ENCODE results near the gene ERGIC2. TPM values are rescaled to one million over a fixed set of nuclear protein-coding genes. Genes with fewer than 3 reads are reported as not detected.

The ERGIC2 gene
- total and polyA plus RNA-seq, 2 donors (not counting 1 experiment from before 2014, with no cell fraction given), result 67.9 to 82.5 TPM

DNA sequence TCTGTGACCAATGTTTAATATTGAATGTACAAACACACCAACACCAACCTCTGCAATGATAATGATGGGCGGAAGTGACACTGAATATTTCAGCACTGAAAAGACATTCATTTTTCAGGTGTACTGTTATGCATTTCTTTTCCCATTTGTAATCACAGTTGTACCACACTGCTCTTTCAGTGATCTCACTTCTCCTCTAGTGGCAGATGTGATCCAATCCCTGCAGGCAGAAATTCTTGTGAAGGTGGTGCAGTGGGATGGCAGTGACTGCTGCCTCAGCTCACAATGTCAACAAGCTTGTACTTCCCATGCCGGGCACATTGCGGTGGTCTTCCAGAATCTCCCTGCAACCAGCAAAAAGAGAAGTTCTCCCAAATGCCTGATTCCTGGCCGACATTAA lies 23.0 kb upstream of the ERGIC2 start:
- H3K27me3 ChIP-seq (ENCODE audit: control insufficient read depth, insufficient read depth, low read length), result no peaks in the 10 kb centered on the region
- no peak for TF ChIP-seq EZH2 (IDR thresholded peaks at IDR 0.05; ENCODE audit: low read length, missing control alignments)
- TF ChIP-seq, protein P1, sequence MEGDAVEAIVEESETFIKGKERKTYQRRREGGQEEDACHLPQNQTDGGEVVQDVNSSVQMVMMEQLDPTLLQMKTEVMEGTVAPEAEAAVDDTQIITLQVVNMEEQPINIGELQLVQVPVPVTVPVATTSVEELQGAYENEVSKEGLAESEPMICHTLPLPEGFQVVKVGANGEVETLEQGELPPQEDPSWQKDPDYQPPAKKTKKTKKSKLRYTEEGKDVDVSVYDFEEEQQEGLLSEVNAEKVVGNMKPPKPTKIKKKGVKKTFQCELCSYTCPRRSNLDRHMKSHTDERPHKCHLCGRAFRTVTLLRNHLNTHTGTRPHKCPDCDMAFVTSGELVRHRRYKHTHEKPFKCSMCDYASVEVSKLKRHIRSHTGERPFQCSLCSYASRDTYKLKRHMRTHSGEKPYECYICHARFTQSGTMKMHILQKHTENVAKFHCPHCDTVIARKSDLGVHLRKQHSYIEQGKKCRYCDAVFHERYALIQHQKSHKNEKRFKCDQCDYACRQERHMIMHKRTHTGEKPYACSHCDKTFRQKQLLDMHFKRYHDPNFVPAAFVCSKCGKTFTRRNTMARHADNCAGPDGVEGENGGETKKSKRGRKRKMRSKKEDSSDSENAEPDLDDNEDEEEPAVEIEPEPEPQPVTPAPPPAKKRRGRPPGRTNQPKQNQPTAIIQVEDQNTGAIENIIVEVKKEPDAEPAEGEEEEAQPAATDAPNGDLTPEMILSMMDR (conservative IDR thresholded peaks at IDR 0.05 in 1 of 2, IDR thresholded peaks at IDR 0.05 in 1 of 2; ENCODE audit: low read depth in 1 of 2, low read length in 2 of 2), result no peak
- no peak overlapping the region for H2AFZ ChIP-seq (ENCODE audit: low read length)
- H3K4me3 ChIP-seq (replicated peaks in 1 of 4; ENCODE audit: control extremely low read depth in 1 of 4, insufficient read depth in 1 of 4, low read depth in 3 of 4, low read length in 4 of 4), result no peak overlapping the region
- H3K9ac ChIP-seq (ENCODE audit: insufficient read depth, low read length), result no peak overlapping the region
- no peaks in the 10 kb centered on the region for H3K79me2 ChIP-seq (ENCODE audit: control insufficient read depth, insufficient read depth, low read length)
- no peak overlapping the region for H3K27ac ChIP-seq (ENCODE audit: insufficient read depth, low read length)
- no peak for DNase-seq (ENCODE audit: low read depth in 2 of 2)
- no peaks in the 10 kb centered on the region for H4K20me1 ChIP-seq (ENCODE audit: control insufficient read depth, extremely low read depth, insufficient read depth, low read length)
- no peaks in the 10 kb centered on the region for H3K4me1 ChIP-seq (ENCODE audit: control insufficient read depth, extremely low read depth, insufficient read depth, low read length)
- H3K36me3 ChIP-seq (ENCODE audit: control insufficient read depth, insufficient read depth, low read length), result no peaks in the 10 kb centered on the region
- H3K4me2 ChIP-seq (ENCODE audit: extremely low read depth, insufficient read depth, low read length), result no peak overlapping the region
- no peaks in the 10 kb centered on the region for H3K9me3 ChIP-seq (ENCODE audit: control insufficient read depth, insufficient read depth, low read depth, low read length)

- Histone ChIP-seq H2AFZ (ENCODE audit: low read length) (no peak overlapping the region), H3K4me1 (ENCODE audit: control insufficient read depth, extremely low read depth, insufficient read depth, low read length) (no peaks in the 10 kb centered on the region), H3K4me2 (ENCODE audit: extremely low read depth, insufficient read depth, low read length) (no peak overlapping the region), H3K79me2 (ENCODE audit: control insufficient read depth, insufficient read depth, low read length) (no peaks in the 10 kb centered on the region), H3K4me3 (replicated peaks in 1 of 4; ENCODE audit: control extremely low read depth in 1 of 4, insufficient read depth in 1 of 4, low read depth in 3 of 4, low read length in 4 of 4) (no peak overlapping the region), H4K20me1 (ENCODE audit: control insufficient read depth, extremely low read depth, insufficient read depth, low read length) (no peaks in the 10 kb centered on the region), H3K36me3 (ENCODE audit: control insufficient read depth, insufficient read depth, low read length) (no peaks in the 10 kb centered on the region), H3K27ac (ENCODE audit: insufficient read depth, low read length) (no peak overlapping the region), H3K9me3 (ENCODE audit: control insufficient read depth, insufficient read depth, low read depth, low read length) (no peaks in the 10 kb centered on the region), H3K9ac (ENCODE audit: insufficient read depth, low read length) (no peak overlapping the region), H3K27me3 (ENCODE audit: control insufficient read depth, insufficient read depth, low read length) (no peaks in the 10 kb centered on the region)
- no peak for TF ChIP-seq EZH2 (IDR thresholded peaks at IDR 0.05; ENCODE audit: low read length, missing control alignments)
- TF ChIP-seq, protein P1 (conservative IDR thresholded peaks at IDR 0.05 in 1 of 2, IDR thresholded peaks at IDR 0.05 in 1 of 2; ENCODE audit: low read depth in 1 of 2, low read length in 2 of 2), result no peak
- no peak for DNase-seq (ENCODE audit: low read depth in 2 of 2)
Observed at GRCh38 chr12:29402437-29402836, 21.5 kb upstream of the ERGIC2 start.

GRCh38 chr12:29398495-29398894 lies 17.5 kb upstream of the ERGIC2 start:
- Histone ChIP-seq H3K4me2 (ENCODE audit: extremely low read depth, insufficient read depth, low read length) (no peak overlapping the region), H4K20me1 (ENCODE audit: control insufficient read depth, extremely low read depth, insufficient read depth, low read length) (no peaks in the 10 kb centered on the region), H3K9ac (ENCODE audit: insufficient read depth, low read length) (no peak overlapping the region), H3K36me3 (ENCODE audit: control insufficient read depth, insufficient read depth, low read length) (no peaks in the 10 kb centered on the region), H3K4me3 (replicated peaks in 1 of 4; ENCODE audit: control extremely low read depth in 1 of 4, insufficient read depth in 1 of 4, low read depth in 3 of 4, low read length in 4 of 4) (no peak overlapping the region), H3K27me3 (ENCODE audit: control insufficient read depth, insufficient read depth, low read length) (no peaks in the 10 kb centered on the region), H3K79me2 (ENCODE audit: control insufficient read depth, insufficient read depth, low read length) (no peaks in the 10 kb centered on the region), H3K9me3 (ENCODE audit: control insufficient read depth, insufficient read depth, low read depth, low read length) (no peaks in the 10 kb centered on the region), H3K27ac (ENCODE audit: insufficient read depth, low read length) (no peak overlapping the region), H3K4me1 (ENCODE audit: control insufficient read depth, extremely low read depth, insufficient read depth, low read length) (no peaks in the 10 kb centered on the region), H2AFZ (ENCODE audit: low read length) (no peak overlapping the region)
- no peak for DNase-seq (ENCODE audit: low read depth in 2 of 2)
- no peak for TF ChIP-seq EZH2 (IDR thresholded peaks at IDR 0.05; ENCODE audit: low read length, missing control alignments)
- TF ChIP-seq, protein P1 (conservative IDR thresholded peaks at IDR 0.05 in 1 of 2, IDR thresholded peaks at IDR 0.05 in 1 of 2; ENCODE audit: low read depth in 1 of 2, low read length in 2 of 2), result no peak
